Stimulated activated CD4-positive, alpha-beta T cell treated with anti-CD3 and anti-CD28 coated beads, Interleukin-4, amount 100 ng/mL, for 1 hour (primary cell): ENCODE data around the gene IL13.

ENCODE experiments used
- DNase-seq: peaks from one replicate; pipeline ENCODE4 v3.0.0-alpha.2; 2020

IL13 gene

GRCh38 chr5:132656774-132657355, 1.1 kb upstream of the IL13 start:
- no peak for DNase-seq

- DNase-seq = no peak
These were observed 669 bp downstream of the IL13 start for GRCh38 chr5:132658381-132659302.

- no peak for DNase-seq
These were observed 1.9 kb downstream of the IL13 start for GRCh38 chr5:132659598-132660493.

GRCh38 chr5:132661231-132662003, 3.4 kb downstream of the IL13 start:
- DNase-seq = no peak

GRCh38 chr5:132662004-132662401, 4.0 kb downstream of the IL13 start:
- DNase-seq = no peak

GRCh38 chr5:132662925-132663770, 5.2 kb downstream of the IL13 start:
- peak; percentile 21 for DNase-seq

GRCh38 chr5:132663771-132664695, 6.1 kb downstream of the IL13 start:
- no peak for DNase-seq

- DNase-seq = no peak
These were observed 6.8 kb downstream of the IL13 start for GRCh38 chr5:132664696-132665209.

- DNase-seq = no peak
These were observed 7.7 kb downstream of the IL13 start for GRCh38 chr5:132665574-132666080.

GRCh38 chr5:132666310-132667123, 8.5 kb downstream of the IL13 start:
- no peak for DNase-seq

- DNase-seq = no peak
These were observed 9.3 kb downstream of the IL13 start for GRCh38 chr5:132667309-132667708.

GRCh38 chr5:132667761-132668705, 10.1 kb downstream of the IL13 start:
- DNase-seq = no peak

- DNase-seq = no peak
These were observed 10.9 kb downstream of the IL13 start for GRCh38 chr5:132668706-132669454.

- no peak for DNase-seq
These were observed 11.5 kb downstream of the IL13 start for GRCh38 chr5:132669455-132669820.

GRCh38 chr5:132669966-132670882, 12.3 kb downstream of the IL13 start:
- DNase-seq = no peak

- no peak for DNase-seq
These were observed 13.0 kb downstream of the IL13 start for GRCh38 chr5:132671000-132671399.
